PC-9 (cell line): ENCODE data around the gene PCAT6. TPM values are rescaled to one million over a fixed set of nuclear protein-coding genes. Genes with fewer than 3 reads are reported as not detected.

Experiments
- BruUV-seq: library from RNA; stranded (reverse); fragments of 400-500 nt; replicated peaks from 2 replicates; lab custom pipeline; 2021; lab: Mats Ljungman, UMichigan
- CTCF ChIA-PET: fragments of 300-600 bp; sonication (Branson Sonifier 250); formaldehyde crosslinking; loops from one replicate; lab custom pipeline; 2022; ENCODE audit warnings: antibody characterized with exemption; lab: Charles Lee
- POLR2A ChIA-PET: fragments of 300-600 bp; sonication (Branson Sonifier 250); formaldehyde crosslinking; loops from one replicate; lab custom pipeline; 2022; ENCODE audit warnings: antibody characterized with exemption; ENCODE audit not compliant: unreplicated experiment; lab: Charles Lee
- DNase-seq, 2 experiments: peaks; one replicate each; pipeline versions ENCODE4 v3.0.0 to v3.0.0-alpha.2; 2015 to 2022; ENCODE audit warnings: mixed read lengths in 1 of 2
- H2AFZ ChIP-seq: fragments of 200-600 bp; sonication (generic); 2 replicates; pipeline ENCODE4 v1.8.1; 2017; ENCODE audit warnings: antibody characterized with exemption
- H3F3A ChIP-seq: fragments of 200-600 bp; sonication (generic); 2 replicates; pipeline ENCODE4 v1.8.1; 2017; ENCODE audit warnings: antibody characterized with exemption, mild to moderate bottlenecking, low read depth; ENCODE audit not compliant: insufficient read depth
- H3K27ac ChIP-seq: fragments of 200-600 bp; sonication (generic); 2 replicates; pipeline ENCODE4 v1.6.1; 2016; ENCODE audit warnings: mixed run types
- H3K27me3 ChIP-seq: fragments of 200-600 bp; sonication (generic); 2 replicates; pipeline ENCODE4 v1.6.1; 2016; ENCODE audit warnings: low read depth, mixed run types; ENCODE audit not compliant: insufficient read depth
- H3K36me3 ChIP-seq: fragments of 200-600 bp; sonication (generic); 2 replicates; pipeline ENCODE4 v1.6.1; 2016; ENCODE audit warnings: low read depth, mixed run types
- H3K4me1 ChIP-seq: fragments of 200-600 bp; sonication (generic); replicated peaks from 2 replicates; pipeline ENCODE4 v1.6.1; 2016; ENCODE audit warnings: mixed run types; ENCODE audit not compliant: insufficient read depth
- H3K4me2 ChIP-seq: fragments of 200-600 bp; sonication (generic); 2 replicates; pipeline ENCODE4 v1.6.1; 2017; ENCODE audit warnings: mixed run types
- H3K4me3 ChIP-seq: fragments of 200-600 bp; sonication (generic); 2 replicates; pipeline ENCODE4 v1.6.1; 2016; ENCODE audit warnings: mixed run types
- H3K79me2 ChIP-seq: fragments of 200-600 bp; sonication (generic); 2 replicates; pipeline ENCODE4 v1.6.1; 2017; ENCODE audit warnings: low read depth, mixed run types
- H3K9me2 ChIP-seq: fragments of 200-600 bp; sonication (generic); 2 replicates; pipeline ENCODE4 v1.8.1; 2017; ENCODE audit warnings: mild to moderate bottlenecking; ENCODE audit not compliant: insufficient read depth
- H3K9me3 ChIP-seq: fragments of 200-600 bp; sonication (generic); 2 replicates; pipeline ENCODE4 v1.8.1; 2016; ENCODE audit warnings: low read depth; ENCODE audit not compliant: insufficient read depth
- H4K20me1 ChIP-seq: fragments of 200-600 bp; sonication (generic); 2 replicates; pipeline ENCODE4 v1.8.1; 2017; ENCODE audit not compliant: insufficient read depth
- EZH2 ChIP-seq: fragments of 200-600 bp; sonication (generic); IDR thresholded peaks from 2 replicates; pipeline ENCODE4 v1.8.0; 2017; ENCODE audit warnings: antibody characterized with exemption, low read depth
- intact Hi-C: fragments of 100-400 bp; cut with micrococcal nuclease; formaldehyde crosslinking; loops from one replicate; pipeline ENCODE4 v1.10.0; 2022; ENCODE audit not compliant: unreplicated experiment
- total RNA-seq: library from RNA; stranded (reverse); gene quantifications from 2 replicates; pipeline ENCODE4 v1.2.3, GENCODE V29; 2021
- TF ChIP-seq, protein P1 (sequence below): fragments of 200-600 bp; sonication (generic); conservative IDR thresholded peaks from 2 replicates; pipeline ENCODE4 v1.6.1; 2017; ENCODE audit warnings: mixed run types, antibody characterized with exemption, mild to moderate bottlenecking, moderate library complexity

PCAT6 gene
- total RNA-seq, 1 experiment from 2014 or later, result 1.7 TPM

DNA sequence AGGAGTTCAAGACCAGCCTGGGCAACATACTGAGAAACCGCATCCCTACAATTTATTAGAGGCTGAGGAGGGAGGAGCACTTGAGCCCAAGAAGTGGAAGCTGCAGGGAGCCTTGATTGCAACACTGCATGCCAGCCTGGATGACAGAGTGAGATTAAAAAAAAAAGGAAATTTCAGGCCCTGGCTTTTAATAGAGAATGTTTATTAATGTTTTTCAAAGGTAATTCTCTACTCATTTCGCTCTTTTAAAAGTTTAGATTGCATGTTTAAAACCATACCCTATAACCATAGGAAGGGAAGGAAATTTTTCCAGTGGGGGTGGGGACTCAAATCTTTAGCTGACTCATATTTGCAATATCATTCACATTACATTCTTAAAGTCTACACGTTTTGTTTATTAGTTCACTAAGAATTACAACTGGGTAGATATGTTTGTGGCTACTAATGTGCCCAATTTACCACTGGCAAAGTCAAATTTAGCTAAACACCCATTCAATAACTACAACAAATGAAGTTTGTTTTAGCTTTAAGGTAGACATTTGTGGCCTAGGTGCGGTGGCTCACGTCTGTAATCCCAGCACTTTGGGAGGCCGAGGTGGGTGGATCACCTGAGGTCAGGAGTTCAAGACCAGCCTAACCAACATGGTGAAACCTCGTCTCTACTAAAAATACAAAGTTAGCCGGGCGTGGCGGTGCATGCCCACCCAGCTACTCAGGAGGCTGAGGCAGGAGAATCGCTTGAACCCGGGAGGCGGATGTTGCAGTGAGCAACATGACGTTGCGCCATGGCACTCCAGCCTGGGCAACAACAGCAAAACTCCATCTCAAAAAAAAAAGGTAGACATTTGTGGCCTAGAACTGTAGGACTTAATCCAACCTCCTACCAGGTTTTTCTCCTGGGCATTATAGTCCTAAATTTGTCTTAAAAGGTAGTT lies 7.5 kb upstream of the PCAT6 start:
- peaks cover 13% of the 10 kb centered on the region for H3F3A ChIP-seq
- no TSS peak for BruUV-seq
- H2AFZ ChIP-seq, result no peak overlapping the region
- no peaks in the 10 kb centered on the region for H3K9me2 ChIP-seq
- H3K4me3 ChIP-seq, result peak overlapping the region; percentile 18; the same call in 1 of the 2 replicates
- no peaks in the 10 kb centered on the region for H3K36me3 ChIP-seq
- intact Hi-C loops, result no loop called here
- H4K20me1 ChIP-seq, result peaks cover 68% of the 10 kb centered on the region
- ChIA-PET CTCF (no interaction called here), POLR2A (interaction anchor here (0.6 to 0.7 kb wide), 5 partner anchors 57 to 1462 kb away, joined by 3 to 4 read pairs (median 3); no protein-coding TSS in a partner anchor)
- TF ChIP-seq, protein P1, sequence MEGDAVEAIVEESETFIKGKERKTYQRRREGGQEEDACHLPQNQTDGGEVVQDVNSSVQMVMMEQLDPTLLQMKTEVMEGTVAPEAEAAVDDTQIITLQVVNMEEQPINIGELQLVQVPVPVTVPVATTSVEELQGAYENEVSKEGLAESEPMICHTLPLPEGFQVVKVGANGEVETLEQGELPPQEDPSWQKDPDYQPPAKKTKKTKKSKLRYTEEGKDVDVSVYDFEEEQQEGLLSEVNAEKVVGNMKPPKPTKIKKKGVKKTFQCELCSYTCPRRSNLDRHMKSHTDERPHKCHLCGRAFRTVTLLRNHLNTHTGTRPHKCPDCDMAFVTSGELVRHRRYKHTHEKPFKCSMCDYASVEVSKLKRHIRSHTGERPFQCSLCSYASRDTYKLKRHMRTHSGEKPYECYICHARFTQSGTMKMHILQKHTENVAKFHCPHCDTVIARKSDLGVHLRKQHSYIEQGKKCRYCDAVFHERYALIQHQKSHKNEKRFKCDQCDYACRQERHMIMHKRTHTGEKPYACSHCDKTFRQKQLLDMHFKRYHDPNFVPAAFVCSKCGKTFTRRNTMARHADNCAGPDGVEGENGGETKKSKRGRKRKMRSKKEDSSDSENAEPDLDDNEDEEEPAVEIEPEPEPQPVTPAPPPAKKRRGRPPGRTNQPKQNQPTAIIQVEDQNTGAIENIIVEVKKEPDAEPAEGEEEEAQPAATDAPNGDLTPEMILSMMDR, result no peak
- no peak for TF ChIP-seq EZH2
- peaks cover 100% of the 10 kb centered on the region for H3K79me2 ChIP-seq
- DNase-seq, result peak; percentile 17 to 59
- peak overlapping the region; percentile 78 for H3K27ac ChIP-seq
- H3K9me3 ChIP-seq, result no peaks in the 10 kb centered on the region
- H3K4me1 ChIP-seq, result peaks cover 40% of the 10 kb centered on the region
- H3K4me2 ChIP-seq, result peak overlapping the region; percentile 91
- no peaks in the 10 kb centered on the region for H3K27me3 ChIP-seq

- no TSS peak for BruUV-seq
- POLR2A ChIA-PET, result no interaction called here
Observed at GRCh38 chr1:202804126-202804525, 6.6 kb upstream of the PCAT6 start.

More at GRCh38 chr1:202804126-202804525, 6.6 kb upstream of the PCAT6 start:
- Histone ChIP-seq H3K27me3 (no peaks in the 10 kb centered on the region), H3K4me2 (peak overlapping the region; percentile 91), H3K36me3 (no peaks in the 10 kb centered on the region), H3F3A (peaks cover 20% of the 10 kb centered on the region), H3K4me3 (no peak overlapping the region), H3K9me2 (no peaks in the 10 kb centered on the region), H3K9me3 (no peaks in the 10 kb centered on the region), H4K20me1 (peaks cover 59% of the 10 kb centered on the region), H3K4me1 (peaks cover 47% of the 10 kb centered on the region), H3K79me2 (peaks cover 98% of the 10 kb centered on the region), H2AFZ (no peak overlapping the region), H3K27ac (peak overlapping the region; percentile 78; the same call in 1 of the 2 replicates)
- intact Hi-C loops, result no loop called here
- CTCF ChIA-PET, result interaction anchor here (0.5 kb wide), 1 partner anchor 230 kb away, joined by 8 read pairs; no protein-coding TSS in a partner anchor
- TF ChIP-seq, protein P1, result no peak
- TF ChIP-seq EZH2, result no peak
- no peak for DNase-seq
